KOPT-K1 (cell line): ENCODE results near the gene MCUR1.
"Not testable (repeated sequence)": the region's sequence is repeated elsewhere in the genome, so short reads cannot be mapped to it uniquely, and the experiment has no call there.

ENCODE experiments used
- H3K27ac ChIP-seq: fragments of 200-600 bp; sonication (generic); 2 replicates; pipeline ENCODE4 v1.5.1; 2016; ENCODE audit warnings: antibody characterized with exemption, mild to moderate bottlenecking, low read depth, low read length; ENCODE audit not compliant: poor library complexity, severe bottlenecking
- H3K36me3 ChIP-seq: fragments of 200-600 bp; sonication (generic); 2 replicates; pipeline ENCODE4 v1.5.1; 2017; ENCODE audit warnings: antibody characterized with exemption, mild to moderate bottlenecking, low read length, moderate library complexity; ENCODE audit not compliant: insufficient read depth
- H3K9me3 ChIP-seq: fragments of 200-600 bp; sonication (generic); 2 replicates; pipeline ENCODE4 v1.5.1; 2017; ENCODE audit warnings: antibody characterized with exemption, low read length, mild to moderate bottlenecking; ENCODE audit not compliant: insufficient read depth, poor library complexity, severe bottlenecking

Gene MCUR1

DNA sequence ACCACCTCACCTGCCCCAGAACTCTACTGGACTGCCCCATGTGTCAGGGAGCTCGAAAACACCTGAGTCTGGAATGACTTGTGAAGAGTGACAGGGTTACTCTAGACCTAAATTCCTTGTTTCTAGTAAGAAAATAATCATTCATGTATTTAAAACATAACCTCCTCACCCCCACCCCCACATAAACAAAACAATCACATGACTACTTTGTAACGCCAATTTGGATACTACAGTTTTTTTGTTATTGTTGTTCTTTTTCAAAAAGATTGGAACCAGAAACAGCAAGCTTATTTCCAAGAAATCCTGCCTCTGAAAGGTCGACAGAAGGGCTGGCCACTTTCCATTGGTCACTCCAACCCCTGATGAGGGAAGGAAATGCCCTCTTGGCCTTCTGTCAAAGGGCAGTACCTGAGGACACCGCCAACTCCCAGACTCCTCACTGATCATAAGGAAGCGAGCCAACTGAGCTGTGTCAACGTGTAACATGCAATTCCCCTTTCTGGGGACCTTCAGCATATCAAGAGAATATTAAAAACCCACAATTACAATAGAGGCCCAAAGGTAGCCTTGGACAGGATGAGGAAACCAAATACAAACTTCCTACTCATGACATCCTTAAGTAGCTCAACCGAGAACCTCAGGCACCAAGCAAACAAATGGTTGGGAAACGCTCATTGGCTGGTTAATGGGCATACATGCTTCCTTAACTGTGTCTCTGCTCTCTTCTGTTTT lies 2.6 kb downstream of the MCUR1 start:
- no peaks in the 10 kb centered on the region for H3K9me3 ChIP-seq
- H3K36me3 ChIP-seq, result peaks cover 17% of the 10 kb centered on the region
- no peak overlapping the region for H3K27ac ChIP-seq

DNA sequence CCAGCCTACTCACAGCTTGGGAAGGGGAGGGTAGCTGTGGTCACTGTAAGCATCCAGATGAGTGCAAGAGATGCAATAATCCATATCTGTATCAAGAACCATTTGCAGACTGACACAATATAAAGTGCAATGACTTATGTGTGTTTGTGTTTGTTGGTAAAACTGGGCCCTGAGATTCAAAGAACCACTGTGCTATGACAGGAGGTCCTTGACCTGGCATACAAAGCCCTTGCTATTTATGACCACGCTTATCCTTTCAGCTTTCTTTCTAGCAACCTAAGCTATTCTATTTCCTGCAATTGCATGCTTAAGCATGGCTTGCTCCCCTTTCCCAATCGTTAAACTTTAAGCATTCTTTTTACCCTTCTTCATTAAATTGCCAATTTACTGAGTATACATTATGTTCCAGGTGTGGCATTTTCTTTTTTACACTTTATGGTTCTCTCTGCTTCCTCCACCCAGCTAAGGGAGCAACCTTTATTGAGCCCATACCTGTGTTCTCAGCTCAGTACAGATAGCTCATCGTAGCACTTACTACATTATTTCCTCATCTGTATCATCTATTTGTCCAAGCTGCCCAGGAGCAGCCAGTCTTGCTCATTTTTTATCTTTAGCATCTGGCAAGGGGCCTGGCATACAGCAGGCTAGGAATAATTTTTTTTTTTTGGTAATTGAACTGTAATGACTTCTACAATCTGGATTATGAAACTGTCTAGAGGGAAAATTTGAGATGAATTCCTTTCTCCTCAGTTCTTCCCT lies 3.5 kb downstream of the MCUR1 start:
- H3K9me3 ChIP-seq, result no peaks in the 10 kb centered on the region
- H3K27ac ChIP-seq, result no peak overlapping the region
- H3K36me3 ChIP-seq, result peaks cover 25% of the 10 kb centered on the region

DNA sequence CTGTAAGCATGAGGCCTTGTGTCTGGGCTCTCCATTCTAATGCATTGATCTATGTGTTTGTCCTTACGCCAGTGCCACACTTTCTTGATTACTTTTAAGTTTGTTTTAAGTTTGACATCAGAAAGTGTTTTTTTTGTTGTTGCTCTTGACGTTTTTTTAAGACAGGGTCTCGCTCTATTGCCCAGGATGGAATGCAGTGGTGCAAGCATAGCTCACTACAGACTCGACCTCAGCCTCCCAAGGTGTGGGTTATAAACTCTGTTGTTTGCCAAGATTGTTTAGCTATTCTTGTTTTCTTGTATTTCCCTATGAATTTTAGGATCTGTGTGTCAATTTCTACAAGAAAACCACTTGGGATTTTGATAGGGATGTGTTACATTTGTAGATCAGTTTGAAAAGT lies 5.6 kb downstream of the MCUR1 start:
- Histone ChIP-seq H3K9me3 (no peaks in the 10 kb centered on the region), H3K27ac (no peak overlapping the region), H3K36me3 (peaks cover 46% of the 10 kb centered on the region)

DNA sequence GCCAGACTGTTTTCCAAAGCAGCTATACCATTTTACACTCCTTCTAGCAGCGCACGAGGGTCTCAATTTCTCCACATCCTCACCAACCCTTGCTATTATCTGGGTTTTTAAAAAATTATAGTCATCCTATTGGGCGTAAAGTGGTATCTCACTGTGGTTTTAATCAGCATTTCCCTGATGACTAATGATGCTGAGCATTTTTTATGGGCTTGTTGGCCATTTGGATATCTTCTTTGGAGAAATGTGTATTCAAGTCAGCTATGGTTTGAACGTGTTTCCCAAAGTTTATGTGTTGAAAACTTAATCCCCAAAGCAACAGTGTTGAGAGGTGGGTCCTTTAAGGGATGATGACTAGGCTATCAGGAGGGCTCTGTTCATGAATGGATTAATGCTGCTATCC lies 6.7 kb downstream of the MCUR1 start:
- H3K36me3 ChIP-seq, result peaks cover 56% of the 10 kb centered on the region
- H3K9me3 ChIP-seq, result no peaks in the 10 kb centered on the region
- no peak overlapping the region for H3K27ac ChIP-seq

DNA sequence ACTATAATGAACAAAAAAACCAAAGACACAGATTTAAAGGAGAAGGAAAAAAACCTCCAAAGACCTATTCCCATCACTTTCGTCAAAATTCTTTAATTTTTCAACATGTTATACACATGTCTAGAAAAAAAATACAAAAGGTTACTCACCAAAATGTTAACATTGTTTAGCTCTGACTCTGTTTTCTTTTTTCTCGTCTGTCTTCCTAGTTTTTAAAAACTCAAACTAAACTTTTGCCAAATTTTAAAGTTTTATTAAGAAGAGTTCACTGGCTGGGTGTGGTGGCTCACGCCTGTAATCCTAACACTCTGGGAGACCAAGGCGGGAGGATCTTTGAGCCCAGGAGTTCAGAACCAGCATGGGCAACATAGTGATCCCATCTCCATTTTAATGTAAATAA lies 10.8 kb downstream of the MCUR1 start:
- Histone ChIP-seq H3K36me3 (peaks cover 87% of the 10 kb centered on the region), H3K27ac (no peak overlapping the region), H3K9me3 (no peaks in the 10 kb centered on the region)

DNA sequence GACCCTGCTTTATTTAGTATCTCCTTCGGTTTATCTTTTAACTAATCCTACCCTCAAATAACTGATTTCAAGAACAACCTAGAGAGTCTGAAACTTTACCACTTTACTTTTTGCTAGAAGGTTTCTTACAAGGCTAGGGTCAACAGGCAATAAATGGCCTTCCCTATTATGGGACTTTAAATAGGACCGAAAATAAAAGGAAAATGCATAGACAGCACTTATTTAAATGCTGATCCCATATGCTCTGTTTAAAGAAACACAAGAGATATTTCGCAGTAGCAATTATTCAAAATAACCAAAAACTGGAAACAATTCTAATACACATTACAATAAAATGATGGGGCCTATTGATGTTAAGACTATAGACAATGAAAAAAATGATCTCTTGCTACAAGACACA lies 13.7 kb downstream of the MCUR1 start:
- H3K36me3 ChIP-seq, result peaks cover 94% of the 10 kb centered on the region
- no peaks in the 10 kb centered on the region for H3K9me3 ChIP-seq

DNA sequence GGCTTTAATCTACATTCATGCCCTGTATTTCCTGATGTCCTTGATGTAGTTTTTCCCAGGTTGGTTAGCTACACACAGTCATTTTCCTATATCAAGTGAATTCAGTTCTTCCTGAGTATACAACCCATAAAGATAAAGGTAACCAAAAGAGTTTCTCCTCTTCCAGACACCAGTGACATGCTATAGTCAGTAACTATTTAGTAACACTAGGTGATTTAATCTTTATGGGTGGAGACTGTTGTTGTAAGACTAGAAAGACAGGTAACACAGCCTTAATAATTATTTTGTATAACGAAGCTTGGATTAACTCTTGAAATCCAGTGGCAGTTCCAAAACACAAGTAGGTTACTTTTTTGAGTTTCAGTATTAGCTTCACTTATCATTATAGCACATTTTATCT lies 17.6 kb downstream of the MCUR1 start:
- Histone ChIP-seq H3K9me3 (no peaks in the 10 kb centered on the region), H3K36me3 (peaks cover 91% of the 10 kb centered on the region), H3K27ac (no peak overlapping the region)

More for the DNA sequence above, 13.7 kb downstream of the MCUR1 start:
- no peak overlapping the region for H3K27ac ChIP-seq

DNA sequence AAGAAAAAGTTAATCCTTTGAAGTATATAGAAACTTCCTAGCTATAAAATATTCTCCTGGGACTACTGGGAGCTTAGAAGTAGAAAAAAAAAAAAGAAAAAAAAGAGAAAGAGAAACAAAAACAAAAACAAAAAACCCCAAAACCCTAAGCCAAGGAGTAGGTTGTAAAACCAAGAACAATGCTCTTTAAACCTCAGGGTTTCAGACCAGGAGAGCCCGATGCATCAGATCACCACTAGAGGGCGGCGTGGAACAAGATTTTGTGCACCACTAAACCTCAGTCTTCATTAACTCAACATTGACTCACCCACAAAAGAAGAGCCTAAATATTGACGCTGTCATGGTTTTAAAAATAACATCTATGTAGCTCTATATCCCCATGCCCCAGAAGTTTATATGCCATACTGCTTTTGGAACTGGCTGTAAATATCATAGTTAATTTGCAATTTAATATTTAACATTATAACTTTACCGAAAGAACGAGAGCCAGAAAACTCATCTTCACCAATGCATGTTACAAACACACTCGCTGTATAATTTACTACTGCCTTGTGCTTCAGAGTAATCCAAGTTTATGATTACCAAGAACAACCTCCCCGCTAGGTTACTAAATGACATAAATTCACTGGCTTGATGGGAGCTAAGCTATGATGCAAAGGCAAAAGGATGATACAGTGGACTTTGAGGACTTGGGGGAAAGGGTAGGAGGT lies 19.2 kb downstream of the MCUR1 start:
- Histone ChIP-seq H3K27ac (no peak overlapping the region), H3K9me3 (no peaks in the 10 kb centered on the region), H3K36me3 (peaks cover 91% of the 10 kb centered on the region)

DNA sequence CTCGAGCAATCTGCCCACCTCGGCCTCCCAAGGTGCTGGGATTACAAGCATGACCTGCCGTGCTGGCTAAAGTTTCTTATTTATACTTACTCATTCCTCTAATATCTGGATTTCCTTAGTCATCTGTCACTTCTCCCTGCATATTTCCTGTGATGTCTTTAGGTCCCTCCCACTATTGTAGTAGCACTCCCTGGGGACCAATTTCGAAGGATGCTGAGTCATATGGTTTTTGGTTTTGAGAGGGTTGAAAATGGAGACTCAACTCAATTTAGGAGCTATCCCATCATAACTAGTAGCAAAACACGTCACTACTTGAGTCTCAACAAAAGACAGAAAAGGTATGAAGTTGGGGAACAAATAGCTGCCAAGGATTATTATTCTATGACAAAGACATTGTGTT lies 20.2 kb downstream of the MCUR1 start:
- peaks cover 91% of the 10 kb centered on the region for H3K36me3 ChIP-seq

DNA sequence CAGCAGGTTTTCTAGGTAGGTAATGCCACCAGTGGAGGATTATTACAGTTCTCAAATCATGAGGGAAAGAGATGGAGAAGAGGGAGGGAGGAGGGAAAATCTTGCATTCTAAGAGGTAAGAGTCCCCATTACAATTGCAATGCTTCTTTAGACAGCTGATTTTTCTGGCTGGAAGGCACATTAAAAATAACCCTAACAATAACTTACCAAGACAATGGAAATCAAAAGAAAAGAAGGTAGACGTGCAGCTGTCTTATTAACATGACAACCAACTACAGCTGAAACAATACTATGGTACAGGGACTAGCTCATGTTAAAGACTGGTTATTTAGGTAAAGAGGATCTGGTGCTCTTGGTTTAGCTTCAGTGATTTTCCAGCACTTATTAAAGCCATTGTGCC lies 24.6 kb downstream of the MCUR1 start:
- H3K36me3 ChIP-seq, result peaks cover 66% of the 10 kb centered on the region

More for the DNA sequence above, 20.2 kb downstream of the MCUR1 start:
- Histone ChIP-seq H3K27ac (no peak overlapping the region), H3K9me3 (no peaks in the 10 kb centered on the region)

DNA sequence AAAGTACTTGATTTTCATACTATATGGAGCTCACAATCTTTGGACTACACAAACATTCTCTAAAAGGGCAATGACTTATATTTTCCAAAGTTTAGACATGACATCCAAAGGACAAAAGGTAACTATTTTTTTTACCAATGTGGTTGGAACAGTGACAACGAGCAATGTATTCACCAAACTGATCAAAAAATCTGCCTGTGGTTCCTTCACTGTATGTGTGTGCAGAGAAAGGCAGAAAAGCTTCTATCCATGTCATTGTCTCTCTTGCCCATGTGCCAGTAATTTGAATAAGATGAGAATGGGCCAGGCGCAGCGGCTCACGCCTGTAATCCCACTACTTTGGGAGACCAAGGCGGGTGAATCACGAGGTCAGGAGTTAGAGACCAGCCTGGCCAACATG lies 25.5 kb downstream of the MCUR1 start:
- Histone ChIP-seq H3K9me3 (no peaks in the 10 kb centered on the region), H3K36me3 (peaks cover 57% of the 10 kb centered on the region), H3K27ac (no peak overlapping the region)

More for the DNA sequence above, 24.6 kb downstream of the MCUR1 start:
- Histone ChIP-seq H3K27ac (no peak overlapping the region), H3K9me3 (no peaks in the 10 kb centered on the region)

DNA sequence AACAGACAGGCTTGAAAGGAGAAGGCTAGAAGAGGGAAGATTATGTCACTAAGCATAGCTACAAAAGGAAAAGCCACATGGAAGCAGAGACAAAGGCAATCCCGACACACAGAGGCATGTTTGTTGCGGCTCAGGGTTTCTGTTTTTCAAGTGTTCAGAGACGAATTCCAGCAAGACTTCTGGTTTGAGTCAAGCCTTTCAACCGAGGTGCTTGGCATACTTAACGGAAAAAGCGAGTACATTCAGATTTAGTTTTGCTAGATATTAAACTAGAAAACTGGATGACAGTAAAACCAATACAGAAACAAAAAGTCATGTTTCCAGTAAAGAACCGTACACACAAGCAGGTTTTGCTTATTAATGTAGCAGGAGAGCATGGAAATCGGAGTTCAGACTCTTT lies 27.2 kb downstream of the MCUR1 start:
- H3K36me3 ChIP-seq, result peaks cover 40% of the 10 kb centered on the region
- no peaks in the 10 kb centered on the region for H3K9me3 ChIP-seq
- no peak overlapping the region for H3K27ac ChIP-seq

DNA sequence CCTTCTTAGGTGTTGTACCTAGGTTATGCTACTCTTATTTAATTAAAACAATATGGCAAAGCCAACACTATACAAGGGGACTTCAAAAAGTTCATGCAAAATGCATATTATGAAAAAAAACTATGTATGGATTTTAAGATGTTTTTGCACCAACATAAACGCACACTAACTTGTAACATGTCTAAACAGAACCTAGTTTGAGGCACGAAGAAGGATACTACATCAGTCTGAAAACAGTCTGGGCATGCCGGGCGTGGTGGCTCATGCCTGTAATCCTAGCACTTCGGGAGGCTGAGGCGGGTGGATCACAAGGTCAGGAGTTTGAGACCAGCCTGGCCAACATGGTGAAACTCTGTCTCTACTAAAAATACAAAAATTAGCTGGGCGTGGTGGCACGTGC lies 34.2 kb downstream of the MCUR1 start:
- H3K36me3 ChIP-seq, H3K9me3 ChIP-seq, H3K27ac ChIP-seq: not testable (repeated sequence)

DNA sequence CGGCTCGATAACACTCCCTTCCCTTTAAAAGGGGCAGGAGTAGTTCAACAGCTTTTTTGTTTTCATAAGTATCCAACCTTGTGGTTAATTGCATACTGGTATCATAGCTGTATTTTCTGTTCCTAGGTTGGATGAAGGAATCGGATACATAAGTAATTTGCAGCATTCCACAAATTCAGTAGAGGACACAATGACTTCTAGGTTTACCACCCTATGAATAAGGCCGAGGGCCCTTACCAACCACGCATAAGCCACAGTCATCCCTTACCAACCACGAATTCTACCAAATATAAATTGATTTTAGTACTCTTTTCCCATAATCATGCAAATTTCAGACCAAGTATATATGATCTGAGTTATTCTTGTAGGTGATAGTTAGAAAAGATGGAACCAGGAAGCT lies 36.3 kb downstream of the MCUR1 start:
- Histone ChIP-seq H3K9me3 (no peaks in the 10 kb centered on the region), H3K27ac (no peak overlapping the region), H3K36me3 (no peaks in the 10 kb centered on the region)

DNA sequence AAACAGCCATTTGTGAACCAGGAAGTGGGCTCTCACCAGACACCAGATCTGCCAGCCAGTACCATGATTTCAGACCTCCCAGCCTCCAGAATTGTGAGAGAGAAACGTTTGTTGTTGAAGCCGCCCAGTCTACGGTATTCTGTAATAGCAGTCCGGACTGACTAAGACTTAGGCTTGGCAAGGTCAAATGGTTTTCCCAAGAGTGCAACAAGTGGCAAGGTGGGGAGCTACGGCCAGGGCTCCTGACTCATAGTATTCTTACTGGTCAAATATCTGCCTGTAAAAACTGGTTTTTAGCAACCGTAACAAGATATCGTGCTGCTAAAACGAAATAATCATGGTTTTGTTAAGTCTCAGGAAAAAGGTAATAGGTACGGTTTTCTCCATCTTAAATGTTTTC lies 37.8 kb downstream of the MCUR1 start:
- no peaks in the 10 kb centered on the region for H3K36me3 ChIP-seq
- no peaks in the 10 kb centered on the region for H3K9me3 ChIP-seq
- no peak overlapping the region for H3K27ac ChIP-seq
